Transverse colon (tissue), 4 donors: Measurements from ENCODE around the gene KLHL12.

Source experiments
- CTCF ChIP-seq, 5 experiments: fragments of 200-600 bp in 3 of 5; fragments of 450-650 bp in 2 of 5; sonication (generic) in 3 of 5; IDR thresholded peaks; 1 replicate in 2 of 5; 2 replicates in 3 of 5; pipeline ENCODE4 v1.5.1; 2016 to 2017; ENCODE audit warnings: antibody characterized with exemption in 5 of 5, inconsistent platforms in 3 of 5, mild to moderate bottlenecking in 2 of 5, moderate library complexity in 1 of 5
- EP300 ChIP-seq: sonication (generic); formaldehyde crosslinking; IDR thresholded peaks from one replicate; pipeline ENCODE4 v1.6.1; 2017; ENCODE audit warnings: antibody characterized with exemption, low read depth
- POLR2A ChIP-seq: fragments of 450-650 bp; IDR thresholded peaks from one replicate; pipeline ENCODE4 v1.6.1; 2016; ENCODE audit warnings: antibody characterized with exemption, mild to moderate bottlenecking, moderate library complexity
- POLR2AphosphoS5 ChIP-seq, 3 donors: sonication (generic); formaldehyde crosslinking; IDR thresholded peaks; one replicate each; pipeline ENCODE4 v1.6.1; 2016; ENCODE audit warnings: antibody characterized with exemption in 3 of 3

- no peak for TF ChIP-seq POLR2A
- TF ChIP-seq CTCF (IDR thresholded peaks at IDR 0.05): no peak
- TF ChIP-seq POLR2AphosphoS5 (IDR thresholded peaks at IDR 0.05): no peak
- no peak for TF ChIP-seq EP300
These were observed 8.8 kb upstream of the KLHL12 start for GRCh38 chr1:202935844-202936243.
